Osteoblast (primary cell): ENCODE measurements around the gene RAB30. TPM values are rescaled to one million over a fixed set of nuclear protein-coding genes. Genes with fewer than 3 reads are reported as not detected.

ENCODE experiments used
- DNase-seq: peaks from one replicate; pipeline ENCODE4 v3.0.0; 2011; ENCODE audit warnings: low spot score, mixed read lengths; ENCODE audit not compliant: insufficient read length; ENCODE audit errors: missing footprints
- H2AFZ ChIP-seq: 2 replicates; pipeline ENCODE4 v1.6.0; 2011; ENCODE audit warnings: mild to moderate bottlenecking, low read length
- H3K27ac ChIP-seq: 2 replicates; pipeline ENCODE4 v1.5.1; 2011; ENCODE audit warnings: mild to moderate bottlenecking, low read depth, low read length, moderate library complexity
- H3K27me3 ChIP-seq: 2 replicates; pipeline ENCODE4 v1.6.0; 2012; ENCODE audit warnings: mild to moderate bottlenecking, control low read depth, inconsistent platforms, low read length, moderate library complexity; ENCODE audit not compliant: insufficient read depth
- H3K36me3 ChIP-seq: 2 replicates; pipeline ENCODE4 v1.5.1; 2011; ENCODE audit warnings: mild to moderate bottlenecking, low read length, control low read depth, moderate library complexity; ENCODE audit not compliant: insufficient read depth
- H3K4me1 ChIP-seq: 2 replicates; pipeline ENCODE4 v1.5.1; 2011; ENCODE audit warnings: mild to moderate bottlenecking, low read length, control low read depth, moderate library complexity; ENCODE audit not compliant: insufficient read depth
- H3K4me2 ChIP-seq: 2 replicates; pipeline ENCODE4 v1.6.0; 2011; ENCODE audit warnings: mild to moderate bottlenecking, low read length; ENCODE audit not compliant: insufficient read depth
- H3K4me3 ChIP-seq: fragments of 200-600 bp; sonication (generic); 3 replicates; pipeline ENCODE4 v1.5.1; 2012; ENCODE audit warnings: mild to moderate bottlenecking, low read length, inconsistent platforms; ENCODE audit not compliant: insufficient read depth
- H3K79me2 ChIP-seq: 2 replicates; pipeline ENCODE4 v1.6.0; 2012; ENCODE audit warnings: mild to moderate bottlenecking, low read length, control low read depth, inconsistent platforms; ENCODE audit not compliant: insufficient read depth
- H3K9me3 ChIP-seq: 2 replicates; pipeline ENCODE4 v1.5.1; 2011; ENCODE audit warnings: low read depth, low read length, control low read depth
- H4K20me1 ChIP-seq: 2 replicates; pipeline ENCODE4 v1.6.0; 2012; ENCODE audit warnings: mild to moderate bottlenecking, low read length, control low read depth; ENCODE audit not compliant: insufficient read depth
- total RNA-seq: library from RNA; depleted of rRNA; stranded (reverse); fragments of >200 nt; gene quantifications from 2 replicates; pipeline ENCODE4 v1.2.3, GENCODE V29; 2012
- TF ChIP-seq, protein P1 (sequence below): IDR thresholded peaks from 2 replicates; pipeline ENCODE4 v1.5.1; 2011; ENCODE audit warnings: mild to moderate bottlenecking, low read depth, low read length, moderate library complexity; ENCODE audit errors: extremely low read depth

The RAB30 gene
- total RNA-seq, 1 donor, result 21.0 TPM

DNA sequence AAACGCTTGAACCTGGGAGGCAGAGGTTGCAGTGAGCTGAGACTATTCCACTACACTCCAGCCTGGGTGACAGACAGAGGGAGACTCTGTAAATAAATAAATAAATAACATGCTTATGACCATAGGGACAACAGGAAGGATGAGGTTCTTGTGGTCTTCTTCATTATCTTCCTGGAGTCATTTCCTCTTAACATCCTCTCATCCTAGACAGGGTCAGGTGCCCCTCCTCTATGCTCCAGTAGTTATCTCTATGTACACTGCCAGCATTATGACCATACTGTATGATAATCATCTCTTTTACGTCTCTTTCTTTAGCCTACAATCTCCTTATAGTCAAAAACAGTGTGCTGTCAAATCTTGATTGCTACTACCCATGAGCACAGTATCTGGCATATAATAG is 17.7 kb downstream of the RAB30 start:
- H4K20me1 ChIP-seq, result no peaks in the 10 kb centered on the region
- H2AFZ ChIP-seq, result no peak overlapping the region
- no peak overlapping the region for H3K4me2 ChIP-seq
- H3K36me3 ChIP-seq, result peaks cover 6% of the 10 kb centered on the region
- peaks cover 74% of the 10 kb centered on the region for H3K79me2 ChIP-seq
- H3K27ac ChIP-seq, result peak overlapping the region; percentile 96
- H3K4me3 ChIP-seq, result no peak overlapping the region
- no peaks in the 10 kb centered on the region for H3K27me3 ChIP-seq
- no peaks in the 10 kb centered on the region for H3K9me3 ChIP-seq
- H3K4me1 ChIP-seq, result peaks cover 35% of the 10 kb centered on the region
- DNase-seq, result no peak
- TF ChIP-seq, protein P1, sequence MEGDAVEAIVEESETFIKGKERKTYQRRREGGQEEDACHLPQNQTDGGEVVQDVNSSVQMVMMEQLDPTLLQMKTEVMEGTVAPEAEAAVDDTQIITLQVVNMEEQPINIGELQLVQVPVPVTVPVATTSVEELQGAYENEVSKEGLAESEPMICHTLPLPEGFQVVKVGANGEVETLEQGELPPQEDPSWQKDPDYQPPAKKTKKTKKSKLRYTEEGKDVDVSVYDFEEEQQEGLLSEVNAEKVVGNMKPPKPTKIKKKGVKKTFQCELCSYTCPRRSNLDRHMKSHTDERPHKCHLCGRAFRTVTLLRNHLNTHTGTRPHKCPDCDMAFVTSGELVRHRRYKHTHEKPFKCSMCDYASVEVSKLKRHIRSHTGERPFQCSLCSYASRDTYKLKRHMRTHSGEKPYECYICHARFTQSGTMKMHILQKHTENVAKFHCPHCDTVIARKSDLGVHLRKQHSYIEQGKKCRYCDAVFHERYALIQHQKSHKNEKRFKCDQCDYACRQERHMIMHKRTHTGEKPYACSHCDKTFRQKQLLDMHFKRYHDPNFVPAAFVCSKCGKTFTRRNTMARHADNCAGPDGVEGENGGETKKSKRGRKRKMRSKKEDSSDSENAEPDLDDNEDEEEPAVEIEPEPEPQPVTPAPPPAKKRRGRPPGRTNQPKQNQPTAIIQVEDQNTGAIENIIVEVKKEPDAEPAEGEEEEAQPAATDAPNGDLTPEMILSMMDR, result no peak

DNA sequence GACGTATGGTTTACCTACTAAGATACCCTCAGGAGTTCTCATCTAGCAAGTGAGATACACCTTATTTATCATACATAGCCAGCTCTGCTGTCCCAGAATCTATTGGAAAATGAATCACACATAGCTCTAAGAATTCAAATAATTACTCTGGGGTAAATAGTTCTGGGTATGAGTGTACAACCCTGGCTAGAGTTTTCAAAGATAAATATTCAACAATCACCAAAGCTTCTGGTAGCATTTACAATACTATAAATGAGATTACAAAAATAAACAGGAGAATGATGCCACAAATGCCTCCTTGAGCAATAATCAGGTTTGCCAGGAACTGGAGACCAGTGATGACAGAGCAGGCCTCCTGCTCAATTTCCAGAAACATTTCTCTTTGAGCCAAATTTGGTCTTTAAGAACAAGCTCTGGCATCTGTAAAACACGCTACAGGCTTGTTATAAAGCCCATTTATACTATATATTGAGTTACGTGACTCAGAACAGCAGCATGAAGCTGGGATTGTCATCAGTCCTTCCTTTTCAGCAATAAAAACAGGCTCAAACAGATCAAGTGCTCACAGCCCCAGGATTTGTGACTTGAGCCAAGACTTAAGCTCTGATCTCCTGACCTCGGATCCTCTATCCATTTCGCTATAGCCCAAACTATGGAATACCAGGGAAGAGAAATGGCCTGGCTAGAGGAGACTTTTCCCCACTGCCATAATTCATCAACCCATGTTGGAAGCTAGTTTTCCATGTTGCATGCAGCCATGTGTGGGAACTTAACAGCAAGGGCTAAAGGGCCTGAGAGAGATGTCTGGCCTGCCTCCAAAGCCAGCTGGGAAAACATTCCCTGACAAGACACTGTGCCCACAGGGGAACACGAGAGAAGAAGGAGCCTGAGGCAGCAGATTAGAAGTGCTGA is 19.7 kb downstream of the RAB30 start:
- peak overlapping the region; percentile 96 for H3K27ac ChIP-seq
- no peaks in the 10 kb centered on the region for H3K9me3 ChIP-seq
- H3K4me3 ChIP-seq, result no peak overlapping the region
- H3K4me1 ChIP-seq, result peaks cover 46% of the 10 kb centered on the region
- H3K79me2 ChIP-seq, result peaks cover 72% of the 10 kb centered on the region
- H3K36me3 ChIP-seq, result peaks cover 6% of the 10 kb centered on the region
- peak overlapping the region; percentile 61 for H3K4me2 ChIP-seq
- no peaks in the 10 kb centered on the region for H3K27me3 ChIP-seq
- TF ChIP-seq, protein P1, result no peak
- peak; percentile 88 for DNase-seq
- H4K20me1 ChIP-seq, result no peaks in the 10 kb centered on the region
- no peak overlapping the region for H2AFZ ChIP-seq

DNA sequence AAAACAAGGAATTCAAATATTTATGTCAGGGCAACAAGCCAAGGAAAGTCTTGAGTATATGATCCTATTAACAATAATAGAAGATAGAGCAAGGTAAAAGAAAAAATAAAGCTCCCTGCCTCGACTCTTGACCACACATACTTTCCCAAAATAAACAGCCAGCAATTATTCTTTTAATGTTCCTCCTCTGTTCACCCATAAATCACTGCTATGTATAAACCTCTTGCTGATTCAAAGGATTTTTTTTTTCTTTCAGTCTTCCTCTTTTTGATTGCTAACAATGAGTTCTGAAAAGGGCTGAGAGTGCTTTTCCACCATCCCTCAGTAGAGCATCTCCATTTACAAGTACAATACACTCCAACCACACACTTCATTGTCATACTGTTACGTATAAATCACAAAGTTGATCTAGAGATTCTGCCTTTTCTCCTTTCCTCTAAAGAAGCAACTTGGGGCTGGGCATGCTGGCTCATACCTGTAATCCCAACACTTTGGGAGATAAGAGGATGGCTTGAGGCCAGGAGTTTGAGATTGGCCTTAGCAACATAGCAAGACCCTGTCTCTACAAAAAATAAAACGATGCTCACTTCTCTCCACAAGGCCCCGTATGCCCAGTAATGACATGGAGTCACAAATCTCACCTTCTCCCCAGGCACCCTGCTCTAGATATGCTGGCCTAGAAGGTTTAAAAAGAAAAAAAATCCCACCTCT is 24.0 kb downstream of the RAB30 start:
- Histone ChIP-seq H2AFZ (no peak overlapping the region), H3K4me2 (no peak overlapping the region), H3K79me2 (peaks cover 78% of the 10 kb centered on the region), H3K4me3 (no peak overlapping the region), H4K20me1 (no peaks in the 10 kb centered on the region), H3K36me3 (peaks cover 4% of the 10 kb centered on the region), H3K27me3 (no peaks in the 10 kb centered on the region), H3K27ac (peak overlapping the region; percentile 50), H3K4me1 (peaks cover 56% of the 10 kb centered on the region), H3K9me3 (no peaks in the 10 kb centered on the region)
- TF ChIP-seq, protein P1, result no peak
- DNase-seq, result no peak

DNA sequence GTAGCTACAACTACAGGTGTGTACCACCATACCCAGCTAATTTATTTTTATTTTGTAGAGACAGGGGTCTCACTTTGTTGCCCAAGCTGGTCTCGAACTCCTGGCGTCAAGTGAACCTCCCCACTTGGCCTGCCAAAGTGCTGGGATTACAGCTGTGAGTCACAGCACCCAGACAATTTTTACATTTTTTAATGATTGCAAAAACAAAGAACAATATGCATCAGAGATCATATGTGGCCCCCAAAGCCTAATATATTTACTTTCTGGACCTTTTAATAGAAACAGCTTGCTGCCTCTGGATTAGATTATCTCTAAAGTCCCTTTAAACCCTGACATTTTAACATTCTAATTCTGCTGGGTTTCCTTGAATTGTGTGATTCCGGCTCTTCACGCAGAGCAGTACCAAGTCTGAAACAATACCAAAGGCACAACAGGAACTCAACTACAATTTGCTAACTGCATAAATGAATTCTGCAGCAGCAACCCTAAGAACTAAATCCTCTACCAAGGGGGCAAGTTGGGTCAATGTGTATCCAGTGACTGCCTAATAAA is 25.0 kb downstream of the RAB30 start:
- peaks cover 81% of the 10 kb centered on the region for H3K79me2 ChIP-seq
- no peak overlapping the region for H3K4me3 ChIP-seq
- no peak overlapping the region for H3K4me2 ChIP-seq
- no peak for DNase-seq
- no peaks in the 10 kb centered on the region for H4K20me1 ChIP-seq
- H3K27me3 ChIP-seq, result no peaks in the 10 kb centered on the region
- peaks cover 4% of the 10 kb centered on the region for H3K36me3 ChIP-seq
- H2AFZ ChIP-seq, result no peak overlapping the region
- peaks cover 50% of the 10 kb centered on the region for H3K4me1 ChIP-seq
- H3K9me3 ChIP-seq, result no peaks in the 10 kb centered on the region
- TF ChIP-seq, protein P1, result no peak
- H3K27ac ChIP-seq, result peak overlapping the region; percentile 50
